Esophagus muscularis mucosa (tissue), 3 donors: ENCODE results near the gene PCBP3.

ENCODE experiments used
- CTCF ChIP-seq, 3 experiments: fragments of 200-600 bp in 2 of 3; fragments of 450-650 bp in 1 of 3; sonication (generic) in 2 of 3; IDR thresholded peaks; one replicate each; pipeline ENCODE4 v1.5.1; 2017 to 2019; ENCODE audit warnings: antibody characterized with exemption in 3 of 3, mild to moderate bottlenecking in 2 of 3, moderate library complexity in 1 of 3
- POLR2A ChIP-seq: fragments of 450-650 bp; IDR thresholded peaks from one replicate; pipeline ENCODE4 v1.6.1; 2017; ENCODE audit warnings: antibody characterized with exemption, moderate library complexity, mild to moderate bottlenecking, low read depth

GRCh38 chr21:45699966-45700365 lies 56.4 kb downstream of the PCBP3 start:
- TF ChIP-seq POLR2A = no peak
- TF ChIP-seq CTCF (IDR thresholded peaks at IDR 0.05) = no peak
